ENCODE data around the gene CCT4.

Gene CCT4, protein sequence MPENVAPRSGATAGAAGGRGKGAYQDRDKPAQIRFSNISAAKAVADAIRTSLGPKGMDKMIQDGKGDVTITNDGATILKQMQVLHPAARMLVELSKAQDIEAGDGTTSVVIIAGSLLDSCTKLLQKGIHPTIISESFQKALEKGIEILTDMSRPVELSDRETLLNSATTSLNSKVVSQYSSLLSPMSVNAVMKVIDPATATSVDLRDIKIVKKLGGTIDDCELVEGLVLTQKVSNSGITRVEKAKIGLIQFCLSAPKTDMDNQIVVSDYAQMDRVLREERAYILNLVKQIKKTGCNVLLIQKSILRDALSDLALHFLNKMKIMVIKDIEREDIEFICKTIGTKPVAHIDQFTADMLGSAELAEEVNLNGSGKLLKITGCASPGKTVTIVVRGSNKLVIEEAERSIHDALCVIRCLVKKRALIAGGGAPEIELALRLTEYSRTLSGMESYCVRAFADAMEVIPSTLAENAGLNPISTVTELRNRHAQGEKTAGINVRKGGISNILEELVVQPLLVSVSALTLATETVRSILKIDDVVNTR

DNA sequence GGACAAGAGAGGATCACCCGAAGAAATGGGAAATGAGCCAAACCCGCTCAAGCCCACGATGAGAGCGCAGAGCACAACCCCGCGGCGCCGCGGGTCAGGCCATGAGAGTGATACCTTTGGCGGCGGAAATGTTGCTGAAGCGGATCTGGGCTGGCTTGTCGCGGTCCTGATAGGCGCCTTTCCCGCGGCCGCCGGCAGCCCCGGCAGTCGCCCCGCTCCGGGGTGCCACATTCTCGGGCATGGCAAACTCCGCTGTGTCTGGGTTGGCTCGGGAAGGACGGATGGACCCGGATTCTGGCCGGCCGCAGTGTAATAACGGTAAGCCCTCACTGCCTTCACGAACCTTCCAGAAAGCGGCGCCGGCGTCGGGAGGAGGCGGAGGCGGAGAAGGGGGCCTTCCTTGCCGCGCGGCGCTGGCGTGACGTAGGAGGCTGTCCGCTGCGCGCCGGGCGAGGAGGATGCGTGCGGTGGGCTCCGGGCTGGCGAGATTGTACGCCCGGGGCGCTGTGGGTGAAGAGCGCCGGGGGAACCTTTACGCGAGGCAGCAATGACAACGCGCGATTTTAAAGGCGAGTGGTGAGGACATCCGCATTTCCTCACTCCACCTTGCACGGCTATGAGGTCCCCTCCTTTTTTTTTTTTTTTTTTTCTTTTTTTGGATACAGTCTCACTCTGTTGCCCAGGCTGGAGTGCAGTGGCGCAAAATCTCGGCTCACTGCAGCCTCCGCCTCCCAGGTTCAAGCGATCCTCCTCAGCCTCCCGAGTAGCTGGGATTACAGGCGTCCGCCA, at the start of gene CCT4:
Gene CCT4, minus strand, starts transcription at position 390 of the 789 bp plus-strand sequence. Its CDS starts 149 bp downstream, at position 241.
- peak within 1 kb of the TSS; percentile 98 for H3K4me3 ChIP-seq (ENCODE audit: insufficient read length, low read depth)
- peak; percentile 69 for DNase-seq (ENCODE audit: low read depth, low spot score)
- H3K9ac ChIP-seq (ENCODE audit: insufficient read length, low read depth): peak within 1 kb of the TSS; percentile 94
- H3K36me3 ChIP-seq (ENCODE audit: insufficient read depth, insufficient read length, low read length): peaks cover 37% of the 10 kb centered on the region
- no peaks in the 10 kb centered on the region for H3K27me3 ChIP-seq (ENCODE audit: insufficient read depth, insufficient read length)
- no peaks in the 10 kb centered on the region for H3K9me3 ChIP-seq (ENCODE audit: insufficient read depth, low read length)
- TF ChIP-seq SUZ12 (IDR thresholded peaks at IDR 0.05; ENCODE audit: extremely low read depth, insufficient read depth, insufficient read length) (no peak), YY1 (IDR thresholded peaks at IDR 0.05; ENCODE audit: insufficient read depth, insufficient read length) (no peak), ZNF274 (IDR thresholded peaks at IDR 0.05; ENCODE audit: low read depth, low read length) (no peak)
- H3K4me1 ChIP-seq (ENCODE audit: insufficient read depth, insufficient read length): no peaks in the 10 kb centered on the region

DNA sequence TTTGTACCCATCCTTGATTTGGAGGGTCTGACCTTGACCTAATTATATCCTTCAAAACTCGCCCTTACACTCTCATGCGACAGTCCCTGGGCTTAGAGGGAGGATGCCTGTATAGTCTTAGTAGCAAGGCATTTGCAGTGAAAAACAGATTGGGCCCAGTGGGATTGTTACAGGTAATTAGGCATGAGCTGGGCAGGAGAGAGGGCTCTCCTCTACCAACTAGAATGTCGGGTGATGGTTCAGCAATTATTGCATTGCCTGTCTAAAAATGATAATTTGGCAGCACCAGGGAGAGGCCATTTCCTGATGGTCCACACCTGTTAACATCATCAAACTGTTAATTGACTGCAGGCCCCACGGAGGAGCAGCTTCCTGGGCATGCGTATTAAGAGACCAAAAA, 49.4 kb upstream of the CCT4 start:
- TF ChIP-seq ZNF274 (IDR thresholded peaks at IDR 0.05; ENCODE audit: low read depth, low read length) (no peak), YY1 (IDR thresholded peaks at IDR 0.05; ENCODE audit: insufficient read depth, insufficient read length) (no peak), SUZ12 (IDR thresholded peaks at IDR 0.05; ENCODE audit: extremely low read depth, insufficient read depth, insufficient read length) (no peak)
- peaks cover 6% of the 10 kb centered on the region; the same call in 1 of the 2 replicates for H3K9me3 ChIP-seq (ENCODE audit: insufficient read depth, low read length)
- no peak overlapping the region for H3K4me3 ChIP-seq (ENCODE audit: insufficient read length, low read depth)
- no peaks in the 10 kb centered on the region for H3K27me3 ChIP-seq (ENCODE audit: insufficient read depth, insufficient read length)
- no peaks in the 10 kb centered on the region for H3K4me1 ChIP-seq (ENCODE audit: insufficient read depth, insufficient read length)
- DNase-seq (ENCODE audit: low read depth, low spot score): no peak
- H3K9ac ChIP-seq (ENCODE audit: insufficient read length, low read depth): no peak overlapping the region
- H3K36me3 ChIP-seq (ENCODE audit: insufficient read depth, insufficient read length, low read length): no peaks in the 10 kb centered on the region

DNA sequence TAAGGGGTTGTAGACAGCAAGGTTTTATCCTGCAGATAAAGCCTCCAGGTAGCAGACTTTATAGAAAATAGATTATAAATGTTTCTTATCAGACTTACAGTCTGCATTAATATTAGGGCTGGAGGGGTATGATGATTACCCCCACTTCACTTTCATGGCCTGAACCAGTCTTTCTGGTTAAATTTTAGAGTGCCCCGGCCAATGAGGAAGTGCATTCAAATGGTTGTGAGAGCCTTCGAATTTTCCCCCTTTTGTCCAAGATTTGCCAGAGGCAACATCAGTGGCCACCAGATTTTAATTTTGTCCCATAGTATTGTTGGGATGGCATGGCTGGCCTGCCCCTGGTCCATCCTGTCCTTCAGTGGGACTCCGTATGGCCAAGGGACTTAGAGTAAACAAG, 48.6 kb upstream of the CCT4 start:
- TF ChIP-seq YY1 (IDR thresholded peaks at IDR 0.05; ENCODE audit: insufficient read depth, insufficient read length) (no peak), ZNF274 (IDR thresholded peaks at IDR 0.05; ENCODE audit: low read depth, low read length) (no peak), SUZ12 (IDR thresholded peaks at IDR 0.05; ENCODE audit: extremely low read depth, insufficient read depth, insufficient read length) (no peak)
- no peak for DNase-seq (ENCODE audit: low read depth, low spot score)
- no peaks in the 10 kb centered on the region for H3K36me3 ChIP-seq (ENCODE audit: insufficient read depth, insufficient read length, low read length)
- no peak overlapping the region for H3K4me3 ChIP-seq (ENCODE audit: insufficient read length, low read depth)
- H3K9ac ChIP-seq (ENCODE audit: insufficient read length, low read depth): no peak overlapping the region
- H3K4me1 ChIP-seq (ENCODE audit: insufficient read depth, insufficient read length): no peaks in the 10 kb centered on the region
- no peaks in the 10 kb centered on the region for H3K27me3 ChIP-seq (ENCODE audit: insufficient read depth, insufficient read length)
- H3K9me3 ChIP-seq (ENCODE audit: insufficient read depth, low read length): peaks cover 11% of the 10 kb centered on the region; the same call in 1 of the 2 replicates

DNA sequence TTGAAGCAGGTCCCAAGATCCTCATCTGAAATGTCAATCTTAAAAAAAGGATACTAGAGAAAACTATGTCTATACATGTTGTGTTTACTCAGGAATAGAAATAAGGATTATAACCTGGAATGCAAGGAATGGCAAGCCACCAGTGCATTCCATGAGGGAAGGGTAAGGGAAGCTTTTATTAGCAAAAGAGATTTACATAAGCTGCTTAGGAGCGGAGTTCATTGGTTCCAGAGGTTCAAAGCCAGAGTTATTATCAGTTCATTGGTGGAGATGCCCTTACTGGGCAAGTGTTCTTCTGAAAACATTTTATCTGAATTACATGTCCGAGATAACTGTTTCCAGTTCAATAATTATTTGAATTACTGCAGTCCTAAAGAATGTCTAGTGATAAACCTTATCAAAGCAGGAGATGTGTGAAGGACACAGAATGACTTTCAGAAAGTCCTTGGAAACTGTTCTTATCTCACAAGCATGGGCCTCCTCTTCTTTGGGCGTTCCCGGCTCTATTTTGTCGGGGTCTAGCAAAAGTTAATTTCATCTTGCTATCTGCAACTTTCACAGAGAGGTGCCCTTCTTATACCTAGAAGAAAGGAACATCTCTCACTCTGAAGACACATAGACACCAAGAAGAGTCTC, 40.5 kb upstream of the CCT4 start:
- no peak overlapping the region for H3K9ac ChIP-seq (ENCODE audit: insufficient read length, low read depth)
- H3K4me1 ChIP-seq (ENCODE audit: insufficient read depth, insufficient read length): no peaks in the 10 kb centered on the region
- H3K9me3 ChIP-seq (ENCODE audit: insufficient read depth, low read length): peaks cover 25% of the 10 kb centered on the region; the same call in 1 of the 2 replicates
- no peaks in the 10 kb centered on the region for H3K27me3 ChIP-seq (ENCODE audit: insufficient read depth, insufficient read length)
- DNase-seq (ENCODE audit: low read depth, low spot score): no peak
- H3K4me3 ChIP-seq (ENCODE audit: insufficient read length, low read depth): no peak overlapping the region
- no peaks in the 10 kb centered on the region for H3K36me3 ChIP-seq (ENCODE audit: insufficient read depth, insufficient read length, low read length)
- TF ChIP-seq YY1 (IDR thresholded peaks at IDR 0.05; ENCODE audit: insufficient read depth, insufficient read length) (no peak), SUZ12 (IDR thresholded peaks at IDR 0.05; ENCODE audit: extremely low read depth, insufficient read depth, insufficient read length) (no peak), ZNF274 (IDR thresholded peaks at IDR 0.05; ENCODE audit: low read depth, low read length) (no peak)

DNA sequence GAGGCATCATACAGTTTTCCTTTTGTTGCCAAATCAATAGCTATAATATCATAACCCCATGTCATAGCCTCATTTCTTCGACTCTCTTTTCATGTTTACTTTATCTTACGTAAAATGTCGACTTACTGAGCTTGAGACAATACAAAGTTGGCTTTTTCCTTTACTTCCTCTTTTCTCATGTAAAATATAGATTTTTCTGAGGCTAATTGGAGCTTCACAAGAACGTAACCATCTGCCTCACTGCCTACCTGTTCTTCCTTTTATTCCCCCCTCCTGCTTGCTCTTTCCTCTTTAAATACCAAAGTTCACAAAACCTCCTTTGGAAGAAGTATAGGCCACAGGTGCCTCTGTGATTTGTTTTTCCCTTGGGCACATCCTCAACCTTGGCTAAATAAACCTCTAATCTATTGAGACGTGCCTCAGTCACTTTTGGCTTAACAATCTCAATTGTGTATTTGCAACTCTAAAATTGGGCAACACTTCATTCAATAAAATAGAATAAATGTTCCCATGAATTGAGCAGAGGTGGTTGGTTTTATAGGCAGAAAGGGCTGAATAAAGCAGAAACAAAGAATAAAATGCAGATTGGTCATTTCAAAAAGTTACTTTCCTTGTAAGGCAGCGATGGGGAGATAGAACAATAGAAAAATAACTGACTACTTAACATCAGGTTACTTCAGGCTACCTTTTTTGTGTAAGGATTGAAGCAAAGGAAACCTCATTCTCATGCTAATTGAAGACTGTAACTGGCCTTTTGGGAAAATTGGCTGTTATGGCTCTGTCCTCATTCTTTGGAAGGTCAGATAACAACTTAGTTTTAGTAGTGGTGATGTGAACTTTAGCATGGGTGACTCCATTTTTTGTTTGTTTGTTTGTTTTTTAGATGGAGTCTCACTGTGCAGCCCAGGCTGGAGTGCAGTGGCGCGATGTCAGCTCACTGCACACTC, 38.3 kb upstream of the CCT4 start:
- TF ChIP-seq YY1 (IDR thresholded peaks at IDR 0.05; ENCODE audit: insufficient read depth, insufficient read length) (no peak), ZNF274 (IDR thresholded peaks at IDR 0.05; ENCODE audit: low read depth, low read length) (no peak), SUZ12 (IDR thresholded peaks at IDR 0.05; ENCODE audit: extremely low read depth, insufficient read depth, insufficient read length) (no peak)
- Histone ChIP-seq H3K9ac (ENCODE audit: insufficient read length, low read depth) (no peak overlapping the region), H3K27me3 (ENCODE audit: insufficient read depth, insufficient read length) (no peaks in the 10 kb centered on the region), H3K36me3 (ENCODE audit: insufficient read depth, insufficient read length, low read length) (no peaks in the 10 kb centered on the region), H3K4me3 (ENCODE audit: insufficient read length, low read depth) (no peak overlapping the region), H3K4me1 (ENCODE audit: insufficient read depth, insufficient read length) (no peaks in the 10 kb centered on the region), H3K9me3 (ENCODE audit: insufficient read depth, low read length) (peaks cover 14% of the 10 kb centered on the region; the same call in 1 of the 2 replicates)
- peak; percentile 60 for DNase-seq (ENCODE audit: low read depth, low spot score)

All from NT2/D1 (cell line).